Right atrium auricular region (tissue), 2 donors: ENCODE results near the gene ASXL3. TPM values are rescaled to one million over a fixed set of nuclear protein-coding genes. Genes with fewer than 3 reads are reported as not detected.

ENCODE experiments used
- DNase-seq: peaks from one replicate; pipeline ENCODE4 v3.0.0-alpha.2; 2019; ENCODE audit warnings: low spot score
- H3K27ac ChIP-seq, 2 donors: fragments of 200-600 bp; sonication (generic); 1 replicate in 1 of 2; 2 replicates in 1 of 2; pipeline ENCODE4 v1.5.1; 2016 to 2019
- H3K27me3 ChIP-seq, 2 donors: fragments of 200-600 bp; sonication (generic); one replicate each; pipeline versions ENCODE4 v1.5.1 to v1.6.0; 2017 to 2019
- H3K36me3 ChIP-seq: fragments of 200-600 bp; sonication (generic); one replicate; pipeline ENCODE4 v1.5.1; 2016
- H3K4me1 ChIP-seq, 2 donors: fragments of 200-600 bp; sonication (generic); one replicate each; pipeline versions ENCODE4 v1.5.1 to v1.6.0; 2017 to 2019
- H3K4me3 ChIP-seq, 2 donors: fragments of 200-600 bp; sonication (generic); 1 replicate in 1 of 2; 2 replicates in 1 of 2; pipeline ENCODE4 v1.5.1; 2017 to 2019; ENCODE audit warnings: mild to moderate bottlenecking in 1 of 2, moderate library complexity in 1 of 2
- H3K9me3 ChIP-seq, 2 donors: fragments of 200-600 bp; sonication (generic); one replicate each; pipeline ENCODE4 v1.5.1; 2019
- CTCF ChIP-seq, 2 donors: fragments of 200-600 bp; sonication (generic); IDR thresholded peaks; one replicate each; pipeline ENCODE4 v1.5.1; 2019; ENCODE audit warnings: antibody characterized with exemption in 2 of 2
- total RNA-seq, 2 donors: library from RNA; depleted of rRNA; stranded (reverse); fragments of >200 nt; gene quantifications; one replicate each; pipeline ENCODE4 v1.1.0, GENCODE V29; 2016

The ASXL3 gene
- total RNA-seq, 2 donors from 2014 or later: 2.6 to 4.8 TPM

GRCh38 chr18:33541316-33541715, 36.7 kb upstream of the ASXL3 start:
- no peak for TF ChIP-seq CTCF (IDR thresholded peaks at IDR 0.05)
- Histone ChIP-seq H3K36me3 (no peaks in the 10 kb centered on the region), H3K4me1 (no peaks in the 10 kb centered on the region), H3K27ac (no peak overlapping the region), H3K27me3 (no peaks in the 10 kb centered on the region), H3K4me3 (no peak overlapping the region), H3K9me3 (no peaks in the 10 kb centered on the region)
- no peak for DNase-seq

GRCh38 chr18:33556846-33557245, 21.2 kb upstream of the ASXL3 start:
- Histone ChIP-seq H3K27ac (no peak overlapping the region), H3K4me1 (no peaks in the 10 kb centered on the region), H3K4me3 (no peak overlapping the region), H3K27me3 (no peaks in the 10 kb centered on the region), H3K9me3 (no peaks in the 10 kb centered on the region), H3K36me3 (no peaks in the 10 kb centered on the region)
- DNase-seq: no peak
- TF ChIP-seq CTCF (IDR thresholded peaks at IDR 0.05): no peak

GRCh38 chr18:33557706-33558105, 20.3 kb upstream of the ASXL3 start:
- TF ChIP-seq CTCF (IDR thresholded peaks at IDR 0.05): no peak
- no peak overlapping the region for H3K4me3 ChIP-seq
- H3K36me3 ChIP-seq: no peaks in the 10 kb centered on the region
- H3K4me1 ChIP-seq: no peaks in the 10 kb centered on the region
- H3K27me3 ChIP-seq: no peaks in the 10 kb centered on the region
- DNase-seq: no peak
- H3K9me3 ChIP-seq: no peaks in the 10 kb centered on the region
- no peak overlapping the region for H3K27ac ChIP-seq

- H3K27me3 ChIP-seq: no peaks in the 10 kb centered on the region
- H3K27ac ChIP-seq: no peak overlapping the region
- TF ChIP-seq CTCF (IDR thresholded peaks at IDR 0.05): no peak
- no peak for DNase-seq
- no peaks in the 10 kb centered on the region for H3K36me3 ChIP-seq
- H3K4me1 ChIP-seq: no peaks in the 10 kb centered on the region
- H3K9me3 ChIP-seq: no peaks in the 10 kb centered on the region
- H3K4me3 ChIP-seq: no peak overlapping the region
Observed at GRCh38 chr18:33558529-33558928, 19.5 kb upstream of the ASXL3 start.

GRCh38 chr18:33560686-33561370, 17.2 kb upstream of the ASXL3 start:
- H3K27me3 ChIP-seq: no peaks in the 10 kb centered on the region

More at GRCh38 chr18:33560686-33561370, 17.2 kb upstream of the ASXL3 start:
- no peak for TF ChIP-seq CTCF (IDR thresholded peaks at IDR 0.05)
- DNase-seq: no peak
- H3K4me1 ChIP-seq: no peaks in the 10 kb centered on the region
- H3K4me3 ChIP-seq: no peak overlapping the region
- no peaks in the 10 kb centered on the region for H3K9me3 ChIP-seq
- no peaks in the 10 kb centered on the region for H3K36me3 ChIP-seq
- H3K27ac ChIP-seq: no peak overlapping the region
